Panc1 (cell line): ENCODE data around the gene NDUFA11. TPM values are rescaled to one million over a fixed set of nuclear protein-coding genes. Genes with fewer than 3 reads are reported as not detected.
A peak's percentile ranks its signal among the peaks of the same experiment; 100 is the strongest.

Experiments used
- ATAC-seq: fragments of 200-7000 bp; cut with Tn5 transposase; 2 replicates; pipeline ENCODE4 v1.9.1; 2020; ENCODE audit warnings: mild to moderate bottlenecking, moderate library complexity
- BruUV-seq: library from RNA; stranded (reverse); fragments of 400-500 nt; replicated peaks from 2 replicates; lab custom pipeline; 2021; lab: Mats Ljungman, UMichigan
- CTCF ChIA-PET: fragments of 300-600 bp; sonication (Branson Sonifier 250); formaldehyde crosslinking; loops from one replicate; lab custom pipeline; 2022; ENCODE audit warnings: antibody characterized with exemption; lab: Charles Lee
- POLR2A ChIA-PET: fragments of 300-600 bp; sonication (Branson Sonifier 250); formaldehyde crosslinking; loops from one replicate; lab custom pipeline; 2022; ENCODE audit warnings: antibody characterized with exemption; lab: Charles Lee
- DNase-seq: peaks from one replicate; pipeline ENCODE4 v3.0.0-alpha.2; 2010; ENCODE audit warnings: low read depth, low spot score
- H3K27ac ChIP-seq: 2 replicates; pipeline ENCODE4 v1.5.1; 2011; ENCODE audit warnings: mild to moderate bottlenecking, low read length, inconsistent platforms
- H3K27me3 ChIP-seq: fragments of 200-500 bp; sonication (Bioruptor generic); 2 replicates; pipeline ENCODE4 v1.6.0; 2014; ENCODE audit warnings: low read length, inconsistent platforms; ENCODE audit not compliant: control insufficient read depth, insufficient read depth
- H3K36me3 ChIP-seq: fragments of 200-500 bp; sonication (Bioruptor generic); 2 replicates; pipeline ENCODE4 v1.5.1; 2014; ENCODE audit warnings: inconsistent platforms, mild to moderate bottlenecking, low read length, moderate library complexity; ENCODE audit not compliant: control insufficient read depth, insufficient read depth
- H3K4me1 ChIP-seq: 2 replicates; pipeline ENCODE4 v1.5.1; 2011; ENCODE audit warnings: inconsistent platforms, mild to moderate bottlenecking, low read length, moderate library complexity; ENCODE audit not compliant: control insufficient read depth, insufficient read depth
- H3K4me3 ChIP-seq, 2 experiments: 2 replicates each; pipeline ENCODE4 v1.5.1; 2011 to 2012; ENCODE audit warnings: low read depth in 2 of 2, low read length in 2 of 2, mild to moderate bottlenecking in 2 of 2, inconsistent platforms in 1 of 2, moderate library complexity in 1 of 2
- H3K9me3 ChIP-seq: fragments of 200-500 bp; sonication (Bioruptor generic); 2 replicates; pipeline ENCODE4 v1.5.1; 2014; ENCODE audit warnings: low read depth, mild to moderate bottlenecking, inconsistent platforms, low read length, moderate library complexity; ENCODE audit not compliant: control insufficient read depth, insufficient read depth
- POLR2AphosphoS5 ChIP-seq: IDR thresholded peaks from 2 replicates; pipeline ENCODE4 v1.6.1; 2012; ENCODE audit warnings: mild to moderate bottlenecking, low read depth, low read length, moderate library complexity
- REST ChIP-seq, 2 experiments: IDR thresholded peaks; 2 replicates each; pipeline ENCODE4 v1.6.1; 2011 to 2012; ENCODE audit warnings: low read depth in 2 of 2, control low read depth in 1 of 2, low read length in 1 of 2, mild to moderate bottlenecking in 1 of 2, moderate library complexity in 1 of 2; ENCODE audit not compliant: insufficient read depth in 1 of 2
- SIN3A ChIP-seq: IDR thresholded peaks from 2 replicates; pipeline ENCODE4 v1.6.1; 2012; ENCODE audit warnings: low read depth, mild to moderate bottlenecking, low read length, moderate library complexity, borderline replicate concordance; ENCODE audit not compliant: insufficient read depth
- TCF7L2 ChIP-seq: IDR thresholded peaks from 2 replicates; pipeline ENCODE4 v1.6.1; 2011; ENCODE audit warnings: mild to moderate bottlenecking, low read depth, low read length, inconsistent platforms
- in situ Hi-C: cut with HindIII; loops from 2 replicates; pipeline ENCODE4 v1.10.0; 2016; ENCODE audit warnings: low sequenced_read_pairs, low pct_unique_long_range_greater_than_20kb
- intact Hi-C: fragments of 100-400 bp; cut with micrococcal nuclease; formaldehyde crosslinking; loops from one replicate; pipeline ENCODE4 v1.10.0; 2022; ENCODE audit not compliant: unreplicated experiment
- total RNA-seq: library from RNA; stranded (reverse); gene quantifications from one replicate; pipeline ENCODE4 v1.2.1, GENCODE V29; 2021; ENCODE audit not compliant: unreplicated experiment
- TF ChIP-seq, protein P1 (sequence below): fragments of 450-650 bp; IDR thresholded peaks from 2 replicates; pipeline ENCODE4 v1.5.1; 2017; ENCODE audit warnings: mild to moderate bottlenecking

The NDUFA11 gene
- total RNA-seq, 1 experiment from 2014 or later, result 242 TPM

DNA sequence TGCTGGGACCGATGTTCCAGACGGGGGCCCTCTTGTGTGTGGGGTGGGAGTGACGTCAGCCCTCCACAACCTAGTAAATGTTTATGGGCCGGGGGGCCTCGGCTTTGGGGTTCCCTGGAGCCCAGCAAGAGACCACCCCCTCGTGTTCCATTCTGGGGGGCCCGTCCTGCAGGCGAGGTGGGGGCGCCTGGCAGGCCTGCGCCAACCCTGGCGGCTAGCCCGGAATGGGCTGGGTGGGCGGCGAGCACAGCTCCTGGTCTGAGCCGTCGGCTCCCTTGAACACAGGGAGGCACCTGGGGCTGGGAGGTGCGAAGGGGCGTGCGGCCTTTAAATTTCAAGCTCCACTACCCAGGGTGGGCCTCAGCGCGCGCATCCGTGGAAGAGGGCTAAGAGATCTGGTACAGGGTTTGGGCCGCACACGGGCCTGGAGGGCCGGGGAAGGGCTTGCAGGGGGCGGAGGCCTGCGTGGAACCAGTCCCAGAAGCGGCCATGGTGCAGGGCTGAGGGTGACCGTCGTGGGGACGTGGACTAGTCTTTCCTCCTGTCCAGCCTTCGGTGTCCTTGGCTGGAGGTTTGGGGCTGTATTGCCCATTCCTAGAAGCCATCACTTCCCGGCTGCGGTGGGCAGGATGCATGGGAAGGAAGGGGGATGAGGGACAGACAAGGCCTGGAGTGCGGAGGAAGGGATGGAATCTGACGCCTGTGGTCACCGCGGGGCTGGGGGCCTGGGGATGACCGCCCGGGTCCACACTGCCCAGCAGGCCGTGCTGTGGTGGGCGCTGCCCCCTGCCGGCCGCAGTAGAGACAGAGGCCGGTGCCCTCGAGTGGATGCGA is 11.4 kb downstream of the NDUFA11 start:
- intact Hi-C loops (loop anchor here (10.0 kb wide), 1 partner anchor 87 kb away; the partner anchor contains the start of gene NRTN), in situ Hi-C loops (no loop called here)
- BruUV-seq, result no TSS peak
- Histone ChIP-seq H3K27me3 (no peaks in the 10 kb centered on the region), H3K4me1 (no peaks in the 10 kb centered on the region), H3K36me3 (no peaks in the 10 kb centered on the region), H3K9me3 (no peaks in the 10 kb centered on the region), H3K27ac (no peak overlapping the region), H3K4me3 (no peak overlapping the region)
- ATAC-seq (peak; percentile 71), DNase-seq (no peak)
- CTCF ChIA-PET, result no interaction called here
- POLR2A ChIA-PET, result no interaction called here
- TF ChIP-seq, protein P1, sequence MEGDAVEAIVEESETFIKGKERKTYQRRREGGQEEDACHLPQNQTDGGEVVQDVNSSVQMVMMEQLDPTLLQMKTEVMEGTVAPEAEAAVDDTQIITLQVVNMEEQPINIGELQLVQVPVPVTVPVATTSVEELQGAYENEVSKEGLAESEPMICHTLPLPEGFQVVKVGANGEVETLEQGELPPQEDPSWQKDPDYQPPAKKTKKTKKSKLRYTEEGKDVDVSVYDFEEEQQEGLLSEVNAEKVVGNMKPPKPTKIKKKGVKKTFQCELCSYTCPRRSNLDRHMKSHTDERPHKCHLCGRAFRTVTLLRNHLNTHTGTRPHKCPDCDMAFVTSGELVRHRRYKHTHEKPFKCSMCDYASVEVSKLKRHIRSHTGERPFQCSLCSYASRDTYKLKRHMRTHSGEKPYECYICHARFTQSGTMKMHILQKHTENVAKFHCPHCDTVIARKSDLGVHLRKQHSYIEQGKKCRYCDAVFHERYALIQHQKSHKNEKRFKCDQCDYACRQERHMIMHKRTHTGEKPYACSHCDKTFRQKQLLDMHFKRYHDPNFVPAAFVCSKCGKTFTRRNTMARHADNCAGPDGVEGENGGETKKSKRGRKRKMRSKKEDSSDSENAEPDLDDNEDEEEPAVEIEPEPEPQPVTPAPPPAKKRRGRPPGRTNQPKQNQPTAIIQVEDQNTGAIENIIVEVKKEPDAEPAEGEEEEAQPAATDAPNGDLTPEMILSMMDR, result peak; percentile 77
- TF ChIP-seq TCF7L2, result no peak

DNA sequence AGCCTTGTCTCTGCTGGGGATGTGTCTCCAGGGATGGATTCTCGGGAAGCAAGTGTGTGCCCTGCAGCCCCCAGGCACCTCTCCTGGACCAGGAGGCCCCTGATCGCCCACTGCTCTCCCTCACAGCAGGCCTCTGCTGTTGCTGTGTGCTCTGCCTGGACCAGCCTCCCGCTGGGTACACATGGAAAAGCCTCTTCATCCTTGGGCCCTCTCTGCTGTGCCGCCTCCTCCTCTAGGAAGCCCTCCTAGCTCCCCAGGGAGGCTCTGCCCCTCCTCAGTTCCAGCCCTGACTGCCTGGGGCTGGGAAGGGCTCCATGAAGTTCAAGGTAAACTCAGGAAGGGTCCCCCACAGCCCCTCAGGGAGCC is 12.0 kb downstream of the NDUFA11 start:
- TF ChIP-seq, protein P1, result no peak
- TF ChIP-seq REST (IDR thresholded peaks at IDR 0.05; ENCODE audit: insufficient read depth in 1 of 2, low read depth in 2 of 2, low read length in 1 of 2) (no peak), POLR2AphosphoS5 (no peak), TCF7L2 (no peak), SIN3A (no peak)
- intact Hi-C loops, result loop anchor here (10.0 kb wide), 1 partner anchor 87 kb away; the partner anchor contains the start of gene NRTN
- Histone ChIP-seq H3K9me3 (no peaks in the 10 kb centered on the region), H3K4me1 (no peaks in the 10 kb centered on the region), H3K4me3 (no peak overlapping the region), H3K36me3 (no peaks in the 10 kb centered on the region), H3K27ac (no peak overlapping the region), H3K27me3 (no peaks in the 10 kb centered on the region)
- no TSS peak for BruUV-seq
- in situ Hi-C loops, result no loop called here
- ATAC-seq, result no peak
- ChIA-PET POLR2A (no interaction called here), CTCF (no interaction called here)
- DNase-seq, result no peak
